Neutrophil (primary cell): Measurements from ENCODE around the gene NOL6.

ENCODE experiments used
- H3K27ac ChIP-seq: fragments of 200-600 bp; sonication (generic); 2 replicates; pipeline ENCODE4 v1.5.1; 2016; ENCODE audit warnings: mild to moderate bottlenecking, moderate library complexity
- H3K27me3 ChIP-seq: fragments of 200-600 bp; sonication (generic); 2 replicates; pipeline ENCODE4 v1.6.0; 2016; ENCODE audit warnings: mild to moderate bottlenecking
- H3K36me3 ChIP-seq: fragments of 200-600 bp; sonication (generic); 2 replicates; pipeline ENCODE4 v1.5.1; 2017
- H3K4me1 ChIP-seq, 2 experiments: fragments of 200-600 bp in 1 of 2; sonication (generic) in 1 of 2; 1 replicate in 1 of 2; 2 replicates in 1 of 2; pipeline versions ENCODE4 v1.5.1 to v1.6.1; 2013 to 2016; ENCODE audit warnings: low read depth in 1 of 2, low read length in 1 of 2, mild to moderate bottlenecking in 1 of 2, moderate library complexity in 1 of 2; ENCODE audit not compliant: control insufficient read depth in 1 of 2, insufficient read depth in 1 of 2
- H3K4me3 ChIP-seq, 2 experiments: fragments of 200-600 bp in 1 of 2; sonication (generic) in 1 of 2; 1 replicate in 1 of 2; 2 replicates in 1 of 2; pipeline ENCODE4 v1.5.1; 2013 to 2016; ENCODE audit warnings: low read depth in 1 of 2, low read length in 1 of 2, mild to moderate bottlenecking in 1 of 2, moderate library complexity in 1 of 2
- H3K9me3 ChIP-seq: fragments of 200-600 bp; sonication (generic); 2 replicates; pipeline ENCODE4 v1.5.1; 2016
- TF ChIP-seq, protein P1 (sequence below): fragments of 200-600 bp; sonication (generic); IDR thresholded peaks from 2 replicates; pipeline ENCODE4 v1.5.1; 2016; ENCODE audit warnings: antibody characterized with exemption

Gene NOL6

DNA sequence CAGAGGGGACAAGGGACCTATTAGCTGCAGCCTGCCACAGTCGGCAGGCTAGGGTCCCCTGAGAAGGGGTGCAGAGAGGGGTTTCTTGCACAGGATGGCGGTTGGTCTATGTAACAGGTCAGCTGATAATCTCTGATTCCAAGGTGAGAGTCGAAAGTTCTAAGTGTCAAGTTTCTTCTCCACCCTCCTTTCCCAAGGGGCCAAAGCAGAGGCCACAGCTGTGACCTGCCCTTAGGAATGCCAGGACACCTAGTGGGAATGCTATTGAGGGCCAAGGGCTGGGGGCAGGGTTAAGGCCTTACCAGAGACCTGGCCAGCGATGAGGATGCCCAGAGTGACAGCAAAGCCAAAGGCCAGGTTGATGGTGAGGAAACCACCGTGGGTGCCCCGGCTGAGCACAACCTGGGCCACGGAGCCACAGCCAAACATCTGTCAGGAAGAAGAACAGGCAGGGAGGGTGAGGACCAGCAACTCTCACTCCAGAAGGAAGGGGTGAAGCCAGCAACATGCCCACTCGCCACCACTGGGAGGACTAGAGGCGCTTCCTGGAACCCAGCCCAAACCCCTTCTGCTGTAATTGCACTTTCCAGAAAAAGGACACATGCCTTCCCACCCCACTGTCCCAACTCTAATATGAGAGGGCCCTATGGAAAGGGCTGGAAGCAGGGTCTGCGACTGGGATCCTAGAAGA lies 30.1 kb downstream of the NOL6 start:
- TF ChIP-seq, protein P1, sequence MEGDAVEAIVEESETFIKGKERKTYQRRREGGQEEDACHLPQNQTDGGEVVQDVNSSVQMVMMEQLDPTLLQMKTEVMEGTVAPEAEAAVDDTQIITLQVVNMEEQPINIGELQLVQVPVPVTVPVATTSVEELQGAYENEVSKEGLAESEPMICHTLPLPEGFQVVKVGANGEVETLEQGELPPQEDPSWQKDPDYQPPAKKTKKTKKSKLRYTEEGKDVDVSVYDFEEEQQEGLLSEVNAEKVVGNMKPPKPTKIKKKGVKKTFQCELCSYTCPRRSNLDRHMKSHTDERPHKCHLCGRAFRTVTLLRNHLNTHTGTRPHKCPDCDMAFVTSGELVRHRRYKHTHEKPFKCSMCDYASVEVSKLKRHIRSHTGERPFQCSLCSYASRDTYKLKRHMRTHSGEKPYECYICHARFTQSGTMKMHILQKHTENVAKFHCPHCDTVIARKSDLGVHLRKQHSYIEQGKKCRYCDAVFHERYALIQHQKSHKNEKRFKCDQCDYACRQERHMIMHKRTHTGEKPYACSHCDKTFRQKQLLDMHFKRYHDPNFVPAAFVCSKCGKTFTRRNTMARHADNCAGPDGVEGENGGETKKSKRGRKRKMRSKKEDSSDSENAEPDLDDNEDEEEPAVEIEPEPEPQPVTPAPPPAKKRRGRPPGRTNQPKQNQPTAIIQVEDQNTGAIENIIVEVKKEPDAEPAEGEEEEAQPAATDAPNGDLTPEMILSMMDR = no peak
- no peak overlapping the region for H3K4me3 ChIP-seq
- H3K27me3 ChIP-seq = peaks cover 47% of the 10 kb centered on the region
- H3K9me3 ChIP-seq = no peaks in the 10 kb centered on the region
- H3K27ac ChIP-seq = no peak overlapping the region
- H3K36me3 ChIP-seq = no peaks in the 10 kb centered on the region
- H3K4me1 ChIP-seq = peaks cover 7 to 10% of the 10 kb centered on the region in 2 experiments

DNA sequence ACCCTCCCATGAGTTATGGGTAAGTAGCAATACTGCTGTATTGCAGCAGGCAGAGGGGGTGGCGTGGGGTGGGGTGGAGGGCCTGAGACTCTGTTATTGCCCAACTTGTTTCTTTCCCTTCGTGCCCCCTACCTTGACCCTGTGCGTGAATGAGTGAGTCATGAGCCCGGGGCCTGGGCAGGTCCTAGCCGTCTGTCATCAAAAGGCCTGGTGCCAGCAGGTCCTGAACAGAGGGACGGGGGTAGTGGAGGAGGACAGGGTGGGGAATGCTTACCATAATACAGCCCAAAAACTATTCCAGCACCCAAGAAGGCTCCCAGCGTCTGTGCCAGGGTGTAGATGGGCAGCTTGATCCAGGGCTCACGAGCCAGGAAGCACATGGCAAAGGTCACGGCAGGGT lies 30.7 kb downstream of the NOL6 start:
- Histone ChIP-seq H3K27me3 (peaks cover 41% of the 10 kb centered on the region), H3K27ac (no peak overlapping the region)

DNA sequence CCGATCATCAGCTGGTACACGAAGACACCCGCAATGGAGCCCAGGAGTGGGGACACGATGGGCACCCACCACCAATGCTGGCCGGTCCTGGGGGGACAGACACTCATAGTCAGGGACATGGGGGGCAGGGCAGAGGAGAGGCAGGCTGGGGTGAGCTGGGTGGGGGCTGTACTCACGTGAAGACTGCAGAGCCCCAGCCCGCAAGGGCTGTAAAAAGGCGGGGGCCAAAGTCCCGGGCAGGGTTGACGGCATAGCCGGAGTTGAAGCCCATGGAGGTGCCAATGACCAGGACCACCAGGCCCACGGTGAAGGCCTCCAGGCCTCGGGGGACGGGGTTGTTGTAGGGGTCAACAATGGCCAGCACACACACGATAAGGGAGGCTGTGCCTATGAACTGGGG lies 31.6 kb downstream of the NOL6 start:
- Histone ChIP-seq H3K9me3 (no peaks in the 10 kb centered on the region), H3K4me1 (peaks cover 2% of the 10 kb centered on the region in 2 experiments), H3K27me3 (peaks cover 32% of the 10 kb centered on the region), H3K36me3 (no peaks in the 10 kb centered on the region), H3K4me3 (no peak overlapping the region), H3K27ac (no peak overlapping the region)
- TF ChIP-seq, protein P1 = no peak

More for the DNA sequence above, 30.7 kb downstream of the NOL6 start:
- peaks cover 7 to 10% of the 10 kb centered on the region in 2 experiments for H3K4me1 ChIP-seq
- no peaks in the 10 kb centered on the region for H3K9me3 ChIP-seq
- H3K36me3 ChIP-seq = no peaks in the 10 kb centered on the region
- TF ChIP-seq, protein P1 = no peak
- H3K4me3 ChIP-seq = no peak overlapping the region

DNA sequence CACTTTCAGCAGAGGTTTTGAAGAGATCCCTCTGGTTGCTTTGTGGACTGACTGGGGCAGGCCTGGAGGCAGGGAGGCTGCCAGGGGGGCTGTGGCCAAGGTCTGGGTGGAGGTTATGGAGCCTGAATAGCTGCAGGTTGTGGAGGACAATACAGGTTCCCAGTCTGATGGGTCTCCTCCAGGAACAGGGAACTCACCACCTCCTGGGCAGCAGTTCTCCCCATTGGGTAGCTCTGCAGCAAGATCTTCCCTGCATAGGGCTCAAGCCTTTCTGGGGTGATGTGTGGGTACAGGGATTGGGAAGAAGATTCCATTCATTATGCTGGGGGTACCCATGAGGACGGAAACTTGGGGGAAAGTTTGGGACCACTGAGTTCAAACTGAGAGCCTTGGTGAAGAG lies 33.1 kb downstream of the NOL6 start:
- TF ChIP-seq, protein P1 = no peak

DNA sequence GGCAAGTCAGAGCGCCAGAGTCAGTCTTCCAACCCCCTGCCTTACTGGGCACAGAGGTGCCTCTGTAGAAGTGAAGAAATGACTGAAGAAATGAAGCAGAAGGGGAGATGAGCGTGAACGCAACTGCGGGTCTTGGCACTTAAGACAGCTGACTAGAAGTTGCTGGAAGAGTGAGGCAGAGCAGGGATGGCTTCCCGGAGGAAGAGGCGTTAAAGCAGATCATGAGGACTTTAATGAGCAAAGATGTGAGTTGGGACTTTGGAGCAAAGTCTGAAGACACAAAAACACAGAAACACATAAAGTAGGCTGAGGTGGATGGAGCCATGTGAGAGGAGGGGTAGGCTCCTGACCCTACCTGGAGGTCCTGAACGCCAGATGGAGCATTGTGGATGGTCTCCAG lies 33.5 kb downstream of the NOL6 start:
- no peaks in the 10 kb centered on the region for H3K36me3 ChIP-seq
- H3K27me3 ChIP-seq = peaks cover 12% of the 10 kb centered on the region
- H3K4me1 ChIP-seq = no peaks in the 10 kb centered on the region
- no peaks in the 10 kb centered on the region for H3K9me3 ChIP-seq
- TF ChIP-seq, protein P1 = no peak
- no peak overlapping the region for H3K4me3 ChIP-seq
- H3K27ac ChIP-seq = no peak overlapping the region

More for the DNA sequence above, 33.1 kb downstream of the NOL6 start:
- Histone ChIP-seq H3K4me1 (no peaks in the 10 kb centered on the region), H3K27ac (no peak overlapping the region), H3K27me3 (peaks cover 17% of the 10 kb centered on the region), H3K4me3 (no peak overlapping the region), H3K9me3 (no peaks in the 10 kb centered on the region), H3K36me3 (no peaks in the 10 kb centered on the region)
